ENCODE results near the gene HTATSF1.

HTATSF1 gene

DNA sequence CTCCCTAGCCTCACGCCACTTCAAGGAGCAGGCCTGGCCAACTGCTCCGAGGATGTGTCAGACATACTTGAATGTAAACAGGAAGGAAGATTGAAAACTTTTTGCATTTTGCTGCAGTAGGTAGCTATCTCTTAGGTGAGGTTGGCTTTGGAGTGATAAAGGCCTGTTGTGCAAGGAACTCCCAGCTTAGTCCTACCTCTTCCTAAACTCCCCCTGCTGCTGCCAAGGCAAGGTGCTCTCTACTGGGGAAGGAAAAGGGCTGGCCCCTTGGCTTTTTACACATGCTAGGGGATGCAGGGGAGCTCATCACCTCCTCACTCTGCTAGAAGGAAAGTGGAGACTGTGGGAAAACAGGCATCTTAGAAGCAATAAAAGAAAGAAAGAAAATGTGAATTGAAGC, 20.4 kb upstream of the HTATSF1 start (continued):
- TF ChIP-seq, protein P1, sequence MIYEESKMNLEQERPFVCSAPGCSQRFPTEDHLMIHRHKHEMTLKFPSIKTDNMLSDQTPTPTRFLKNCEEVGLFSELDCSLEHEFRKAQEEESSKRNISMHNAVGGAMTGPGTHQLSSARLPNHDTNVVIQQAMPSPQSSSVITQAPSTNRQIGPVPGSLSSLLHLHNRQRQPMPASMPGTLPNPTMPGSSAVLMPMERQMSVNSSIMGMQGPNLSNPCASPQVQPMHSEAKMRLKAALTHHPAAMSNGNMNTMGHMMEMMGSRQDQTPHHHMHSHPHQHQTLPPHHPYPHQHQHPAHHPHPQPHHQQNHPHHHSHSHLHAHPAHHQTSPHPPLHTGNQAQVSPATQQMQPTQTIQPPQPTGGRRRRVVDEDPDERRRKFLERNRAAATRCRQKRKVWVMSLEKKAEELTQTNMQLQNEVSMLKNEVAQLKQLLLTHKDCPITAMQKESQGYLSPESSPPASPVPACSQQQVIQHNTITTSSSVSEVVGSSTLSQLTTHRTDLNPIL (CRISPR knock-in tag; IDR thresholded peaks at IDR 0.05; ENCODE audit: low read depth) = no peak
- no peak for TF ChIP-seq PPARA (CRISPR knock-in tag; IDR thresholded peaks at IDR 0.05; ENCODE audit: borderline replicate concordance)

DNA sequence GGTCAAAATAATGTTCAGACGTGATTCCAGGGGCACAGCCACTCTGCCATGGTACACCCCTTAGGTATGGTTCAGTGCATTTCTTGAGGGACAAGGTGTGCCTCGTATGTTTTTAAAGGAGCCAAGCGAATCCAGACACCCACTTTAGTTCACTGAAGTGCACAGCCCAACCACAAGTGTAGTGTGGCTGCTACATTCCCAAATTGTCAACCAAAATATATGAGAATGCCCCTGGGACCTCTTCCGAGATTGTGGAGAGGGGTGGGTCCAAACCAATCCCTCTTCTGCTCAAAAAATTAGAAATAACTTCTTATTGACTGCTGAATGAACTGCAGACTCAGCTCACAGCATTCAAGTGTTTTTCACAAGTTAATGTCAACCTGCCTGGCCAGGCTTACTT, 17.0 kb upstream of the HTATSF1 start:
- TF ChIP-seq ZNF8 (CRISPR knock-in tag; IDR thresholded peaks at IDR 0.05) (no peak), ZC3H10 (CRISPR knock-in tag; IDR thresholded peaks at IDR 0.05) (no peak)
- ATAC-seq = no peak

DNA sequence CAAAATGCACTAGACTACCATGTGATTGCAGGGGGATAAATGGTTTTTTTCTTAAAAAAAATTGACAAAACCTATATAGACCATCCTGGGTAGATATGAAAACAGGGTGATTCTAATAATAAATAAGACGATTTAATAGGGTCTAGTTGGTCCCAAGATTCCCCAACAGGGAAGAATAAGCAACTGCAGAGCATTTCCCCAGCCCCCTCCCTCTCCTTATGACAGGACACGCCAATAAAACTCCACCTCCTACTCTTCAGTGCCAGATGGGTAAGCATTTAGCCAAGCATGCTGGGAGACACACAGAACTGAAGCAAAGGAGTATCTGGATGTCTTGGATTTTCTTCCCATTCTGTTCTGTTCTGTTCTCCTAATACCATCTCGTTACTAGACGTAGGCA, 9.7 kb upstream of the HTATSF1 start, which contains the start of gene BRS3:
Gene BRS3, plus strand, starts transcription at position 301 of the 400 bp plus-strand sequence. CDS start 168 bp downstream, outside the sequence.
- TF ChIP-seq, protein P2, sequence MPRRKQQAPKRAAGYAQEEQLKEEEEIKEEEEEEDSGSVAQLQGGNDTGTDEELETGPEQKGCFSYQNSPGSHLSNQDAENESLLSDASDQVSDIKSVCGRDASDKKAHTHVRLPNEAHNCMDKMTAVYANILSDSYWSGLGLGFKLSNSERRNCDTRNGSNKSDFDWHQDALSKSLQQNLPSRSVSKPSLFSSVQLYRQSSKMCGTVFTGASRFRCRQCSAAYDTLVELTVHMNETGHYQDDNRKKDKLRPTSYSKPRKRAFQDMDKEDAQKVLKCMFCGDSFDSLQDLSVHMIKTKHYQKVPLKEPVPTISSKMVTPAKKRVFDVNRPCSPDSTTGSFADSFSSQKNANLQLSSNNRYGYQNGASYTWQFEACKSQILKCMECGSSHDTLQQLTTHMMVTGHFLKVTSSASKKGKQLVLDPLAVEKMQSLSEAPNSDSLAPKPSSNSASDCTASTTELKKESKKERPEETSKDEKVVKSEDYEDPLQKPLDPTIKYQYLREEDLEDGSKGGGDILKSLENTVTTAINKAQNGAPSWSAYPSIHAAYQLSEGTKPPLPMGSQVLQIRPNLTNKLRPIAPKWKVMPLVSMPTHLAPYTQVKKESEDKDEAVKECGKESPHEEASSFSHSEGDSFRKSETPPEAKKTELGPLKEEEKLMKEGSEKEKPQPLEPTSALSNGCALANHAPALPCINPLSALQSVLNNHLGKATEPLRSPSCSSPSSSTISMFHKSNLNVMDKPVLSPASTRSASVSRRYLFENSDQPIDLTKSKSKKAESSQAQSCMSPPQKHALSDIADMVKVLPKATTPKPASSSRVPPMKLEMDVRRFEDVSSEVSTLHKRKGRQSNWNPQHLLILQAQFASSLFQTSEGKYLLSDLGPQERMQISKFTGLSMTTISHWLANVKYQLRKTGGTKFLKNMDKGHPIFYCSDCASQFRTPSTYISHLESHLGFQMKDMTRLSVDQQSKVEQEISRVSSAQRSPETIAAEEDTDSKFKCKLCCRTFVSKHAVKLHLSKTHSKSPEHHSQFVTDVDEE (CRISPR knock-in tag; IDR thresholded peaks at IDR 0.05) = no peak
- TF ChIP-seq PPARA (CRISPR knock-in tag; IDR thresholded peaks at IDR 0.05; ENCODE audit: borderline replicate concordance) (no peak), ZC3H10 (CRISPR knock-in tag; IDR thresholded peaks at IDR 0.05) (no peak), BACH2 (CRISPR knock-in tag; IDR thresholded peaks at IDR 0.05; ENCODE audit: borderline replicate concordance) (no peak), ZNF8 (CRISPR knock-in tag; IDR thresholded peaks at IDR 0.05) (no peak), OSR1 (CRISPR knock-in tag; IDR thresholded peaks at IDR 0.05) (no peak), RARB (CRISPR knock-in tag; IDR thresholded peaks at IDR 0.05) (no peak), TOX (CRISPR knock-in tag; IDR thresholded peaks at IDR 0.05; ENCODE audit: borderline replicate concordance) (no peak), ESRRG (CRISPR knock-in tag; IDR thresholded peaks at IDR 0.05) (no peak), ZFP30 (CRISPR knock-in tag; IDR thresholded peaks at IDR 0.05) (no peak), ARNTL (CRISPR knock-in tag; IDR thresholded peaks at IDR 0.05; ENCODE audit: borderline replicate concordance, low read depth) (no peak), ZFP3 (CRISPR knock-in tag; IDR thresholded peaks at IDR 0.05) (no peak), ZNF70 (CRISPR knock-in tag; IDR thresholded peaks at IDR 0.05) (no peak), SNAI2 (CRISPR knock-in tag; IDR thresholded peaks at IDR 0.05) (no peak), GLIS3 (CRISPR knock-in tag; IDR thresholded peaks at IDR 0.05) (no peak)
- TF ChIP-seq, protein P1 (CRISPR knock-in tag; IDR thresholded peaks at IDR 0.05; ENCODE audit: low read depth) = no peak
- TF ChIP-seq, protein P3, sequence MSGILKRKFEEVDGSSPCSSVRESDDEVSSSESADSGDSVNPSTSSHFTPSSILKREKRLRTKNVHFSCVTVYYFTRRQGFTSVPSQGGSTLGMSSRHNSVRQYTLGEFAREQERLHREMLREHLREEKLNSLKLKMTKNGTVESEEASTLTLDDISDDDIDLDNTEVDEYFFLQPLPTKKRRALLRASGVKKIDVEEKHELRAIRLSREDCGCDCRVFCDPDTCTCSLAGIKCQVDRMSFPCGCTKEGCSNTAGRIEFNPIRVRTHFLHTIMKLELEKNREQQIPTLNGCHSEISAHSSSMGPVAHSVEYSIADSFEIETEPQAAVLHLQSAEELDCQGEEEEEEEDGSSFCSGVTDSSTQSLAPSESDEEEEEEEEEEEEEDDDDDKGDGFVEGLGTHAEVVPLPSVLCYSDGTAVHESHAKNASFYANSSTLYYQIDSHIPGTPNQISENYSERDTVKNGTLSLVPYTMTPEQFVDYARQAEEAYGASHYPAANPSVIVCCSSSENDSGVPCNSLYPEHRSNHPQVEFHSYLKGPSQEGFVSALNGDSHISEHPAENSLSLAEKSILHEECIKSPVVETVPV (CRISPR knock-in tag; IDR thresholded peaks at IDR 0.05) = no peak
- no peak for ATAC-seq

DNA sequence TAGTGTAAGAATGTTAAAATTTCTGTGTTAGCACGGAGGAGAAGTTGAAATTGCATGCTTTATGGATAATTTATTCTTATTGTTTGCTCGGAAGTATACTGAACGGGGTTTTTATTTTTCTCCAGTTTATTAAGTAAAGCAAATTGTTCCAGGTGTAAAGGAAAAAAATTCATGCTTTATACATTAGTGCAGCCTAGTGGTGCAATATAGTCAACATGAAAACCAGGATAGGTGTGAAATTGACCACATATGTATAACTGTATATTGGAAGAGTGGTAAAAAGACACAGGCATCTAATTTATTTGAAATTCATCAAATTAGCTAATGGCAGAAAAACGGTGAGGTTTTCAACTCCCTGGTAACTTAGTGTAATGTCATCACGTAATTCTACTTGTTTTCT, 8.7 kb upstream of the HTATSF1 start:
- no peak for TF ChIP-seq ISL1 (CRISPR knock-in tag; IDR thresholded peaks at IDR 0.05)
- no peak for TF ChIP-seq GLIS3 (CRISPR knock-in tag; IDR thresholded peaks at IDR 0.05)
- TF ChIP-seq RARB (CRISPR knock-in tag; IDR thresholded peaks at IDR 0.05) = no peak
- TF ChIP-seq, protein P3 (CRISPR knock-in tag; IDR thresholded peaks at IDR 0.05) = no peak
- TF ChIP-seq, protein P4, sequence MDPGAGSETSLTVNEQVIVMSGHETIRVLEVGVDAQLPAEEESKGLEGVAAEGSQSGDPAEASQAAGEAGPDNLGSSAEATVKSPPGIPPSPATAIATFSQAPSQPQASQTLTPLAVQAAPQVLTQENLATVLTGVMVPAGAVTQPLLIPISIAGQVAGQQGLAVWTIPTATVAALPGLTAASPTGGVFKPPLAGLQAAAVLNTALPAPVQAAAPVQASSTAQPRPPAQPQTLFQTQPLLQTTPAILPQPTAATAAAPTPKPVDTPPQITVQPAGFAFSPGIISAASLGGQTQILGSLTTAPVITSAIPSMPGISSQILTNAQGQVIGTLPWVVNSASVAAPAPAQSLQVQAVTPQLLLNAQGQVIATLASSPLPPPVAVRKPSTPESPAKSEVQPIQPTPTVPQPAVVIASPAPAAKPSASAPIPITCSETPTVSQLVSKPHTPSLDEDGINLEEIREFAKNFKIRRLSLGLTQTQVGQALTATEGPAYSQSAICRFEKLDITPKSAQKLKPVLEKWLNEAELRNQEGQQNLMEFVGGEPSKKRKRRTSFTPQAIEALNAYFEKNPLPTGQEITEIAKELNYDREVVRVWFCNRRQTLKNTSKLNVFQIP (CRISPR knock-in tag; IDR thresholded peaks at IDR 0.05; ENCODE audit: borderline replicate concordance, low read depth) = no peak
- ATAC-seq = no peak

All from SK-N-SH treated with all-trans-retinoic acid at 6 μM for 48 hours (cell line).